ENCODE results near the gene CNGB1.
"Not testable (repeated sequence)": the region's sequence is repeated elsewhere in the genome, so short reads cannot be mapped to it uniquely, and the experiment has no call there.

Gene CNGB1

DNA sequence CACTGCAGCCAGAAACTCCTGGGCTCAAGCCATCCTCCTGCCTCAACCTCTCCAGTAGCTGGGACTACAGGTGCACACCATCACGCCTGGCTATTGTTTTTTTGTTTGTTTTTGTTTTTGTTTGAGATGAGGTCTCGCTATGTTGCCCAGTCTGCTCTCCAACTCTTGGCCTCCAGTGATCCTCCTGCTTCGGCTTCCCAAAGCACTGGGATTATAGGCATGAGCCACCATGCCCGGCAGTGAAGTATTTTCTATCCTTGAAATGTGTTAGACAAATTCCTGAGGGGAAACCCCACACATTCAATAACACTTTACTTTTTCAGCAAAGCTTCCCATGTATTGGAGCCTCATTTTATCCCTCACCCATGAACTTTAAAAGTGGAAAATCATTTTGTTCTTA is 87.4 kb downstream of the CNGB1 start:
- no peak for DNase-seq

DNA sequence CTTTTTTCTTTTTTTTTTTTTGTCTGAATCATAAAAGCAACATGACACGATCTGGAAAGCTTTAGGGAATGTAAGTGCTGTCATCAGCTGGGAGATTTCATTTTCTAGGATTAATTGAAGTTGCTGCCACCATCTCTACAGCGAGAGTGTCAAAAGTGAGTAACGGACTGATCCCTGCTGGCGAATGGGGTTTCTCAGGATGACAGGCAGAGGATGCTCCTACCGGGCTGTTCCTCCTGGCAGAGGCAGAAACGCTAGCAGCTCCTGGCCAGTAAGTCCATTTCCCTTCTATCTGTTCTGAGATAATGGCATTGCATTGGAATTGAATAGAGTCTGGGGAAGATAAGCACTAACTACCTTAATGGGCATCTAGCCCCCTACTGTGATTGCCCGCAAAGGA is 88.1 kb downstream of the CNGB1 start:
- no peak for DNase-seq

DNA sequence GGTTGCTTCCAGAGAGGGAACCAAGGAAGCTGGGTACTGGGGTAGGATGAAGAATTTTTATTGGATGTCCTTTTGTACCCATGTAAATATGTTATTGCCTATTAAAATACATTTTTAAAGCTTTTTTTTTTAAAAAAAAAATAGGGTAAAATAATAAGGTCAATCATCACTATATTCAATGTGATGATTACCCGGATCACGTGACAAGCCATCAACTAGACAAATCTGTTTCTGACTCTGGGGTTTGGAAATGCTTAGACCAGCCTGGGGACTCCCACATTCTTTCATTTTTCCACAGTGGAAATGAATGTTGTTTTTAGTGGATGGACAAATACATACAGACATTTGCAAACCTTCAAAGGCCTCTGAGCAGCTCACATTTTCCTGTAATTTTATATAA is 88.7 kb downstream of the CNGB1 start:
- DNase-seq, result no peak

DNA sequence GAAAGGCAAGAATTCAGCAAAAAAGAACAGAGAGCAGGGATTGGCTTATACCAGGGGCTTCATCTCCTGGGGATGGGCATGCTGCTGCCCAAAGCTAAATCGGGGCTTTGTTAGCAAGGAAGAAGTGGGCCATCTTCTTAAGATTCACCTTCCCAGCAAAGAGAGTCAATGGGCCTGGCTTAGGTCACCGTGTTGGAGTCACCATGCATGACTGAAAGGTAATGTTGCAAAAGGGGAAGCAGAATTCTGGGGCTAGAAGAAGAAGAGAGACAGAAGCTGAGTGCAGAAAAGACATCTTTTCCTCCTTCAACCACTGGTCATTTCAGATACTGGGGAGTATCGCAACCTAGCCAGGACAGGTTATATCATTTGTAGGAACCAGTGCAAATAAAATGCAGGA is 92.3 kb downstream of the CNGB1 start:
- DNase-seq, result no peak

DNA sequence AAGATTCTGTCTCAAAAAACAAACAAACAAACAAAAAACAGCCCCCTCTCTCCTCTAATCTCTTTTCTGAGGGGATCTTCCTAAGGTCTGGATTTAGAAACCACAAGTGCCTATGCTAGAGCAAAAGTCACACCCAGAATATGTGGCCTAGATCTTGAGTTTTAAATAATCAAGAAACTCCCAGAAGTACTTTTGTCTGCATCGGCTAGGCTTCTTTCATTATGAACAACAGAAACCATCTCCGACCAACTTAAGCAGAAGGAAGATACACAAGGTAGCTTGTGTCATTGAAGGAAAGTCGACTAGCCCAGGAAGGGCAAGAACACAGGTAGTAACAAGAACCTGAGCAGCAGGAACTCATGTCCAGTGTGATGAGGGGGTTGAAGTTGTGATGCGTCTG is 94.7 kb downstream of the CNGB1 start:
- no peak for DNase-seq

DNA sequence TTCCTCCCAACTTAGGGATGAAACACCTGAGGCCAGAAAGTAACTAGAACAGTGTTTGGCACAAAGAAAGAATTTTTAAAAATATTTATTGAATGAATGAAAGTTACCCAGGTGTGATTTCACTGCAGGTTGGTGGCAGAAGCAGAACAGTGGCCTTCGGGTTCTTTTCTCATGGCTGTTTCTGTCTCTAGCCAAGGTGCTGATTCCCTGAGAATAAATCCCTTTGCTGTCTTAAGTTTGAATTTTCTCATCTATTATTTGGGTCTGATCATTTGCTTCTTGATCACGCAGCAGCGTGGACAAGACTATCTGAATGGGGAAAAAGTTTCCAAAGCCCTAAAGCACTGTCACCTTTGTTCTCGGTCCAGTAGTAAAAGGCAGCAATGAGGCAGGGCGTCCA is 95.6 kb downstream of the CNGB1 start:
- no peak for DNase-seq

DNA sequence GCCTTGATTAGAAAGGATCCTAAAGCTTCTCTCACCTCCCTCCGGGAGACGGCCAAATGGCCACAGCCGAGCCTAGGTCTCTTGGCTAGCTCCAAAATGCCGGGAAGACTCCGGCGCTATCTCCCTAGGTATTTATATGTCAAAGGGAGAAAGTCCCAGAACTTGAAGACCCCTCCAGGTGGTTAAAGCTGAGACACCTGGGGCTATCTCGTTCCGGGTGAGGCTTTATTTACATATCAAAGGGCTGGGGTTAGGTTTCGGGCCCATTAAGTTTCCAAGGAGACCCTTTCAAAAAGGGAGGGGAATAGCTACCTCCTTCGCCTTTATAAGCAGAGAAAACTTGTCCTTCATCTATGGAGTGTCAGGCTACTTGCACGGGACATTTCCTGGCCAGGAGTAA is 97.7 kb downstream of the CNGB1 start:
- DNase-seq, result no peak

DNA sequence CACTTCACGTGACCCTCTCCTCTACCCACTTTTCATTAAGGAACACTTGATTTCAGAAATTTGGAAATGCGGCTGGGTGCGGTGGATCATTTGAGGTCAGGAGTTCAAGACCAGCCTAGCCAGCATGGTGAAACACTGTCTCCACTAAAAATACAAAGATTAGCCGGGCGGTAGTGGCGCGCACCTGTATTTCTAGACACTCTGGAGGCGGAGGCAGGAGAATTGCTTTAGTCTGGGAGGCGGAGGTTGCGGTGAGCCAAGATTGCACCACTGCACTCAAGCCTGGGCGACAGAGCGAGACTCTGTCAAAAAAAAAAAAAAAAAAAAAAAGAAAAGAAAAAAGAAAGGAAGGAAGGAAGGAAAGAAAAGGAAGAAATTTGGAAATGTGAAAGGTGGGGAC is 98.2 kb downstream of the CNGB1 start:
- DNase-seq, result not testable (repeated sequence)

DNA sequence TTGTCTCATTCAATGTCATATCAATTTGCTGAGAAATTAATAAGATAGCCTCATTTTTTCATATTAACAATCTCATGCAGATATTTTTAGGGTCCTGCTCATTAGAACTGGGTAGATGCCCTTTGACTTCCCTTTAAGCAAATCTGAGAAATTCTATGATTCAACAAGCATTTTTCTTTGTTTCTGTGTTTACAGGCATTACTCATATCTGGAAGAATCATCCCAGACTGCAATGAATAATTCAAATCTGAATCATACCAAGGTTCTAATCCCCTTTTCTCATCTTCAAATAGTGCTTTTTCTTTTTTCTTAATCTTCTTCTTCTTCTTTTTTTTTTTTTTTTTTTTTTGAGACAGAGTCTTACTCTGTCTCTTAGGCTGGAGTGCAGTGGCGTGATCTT is 99.5 kb downstream of the CNGB1 start:
- DNase-seq, result no peak

DNA sequence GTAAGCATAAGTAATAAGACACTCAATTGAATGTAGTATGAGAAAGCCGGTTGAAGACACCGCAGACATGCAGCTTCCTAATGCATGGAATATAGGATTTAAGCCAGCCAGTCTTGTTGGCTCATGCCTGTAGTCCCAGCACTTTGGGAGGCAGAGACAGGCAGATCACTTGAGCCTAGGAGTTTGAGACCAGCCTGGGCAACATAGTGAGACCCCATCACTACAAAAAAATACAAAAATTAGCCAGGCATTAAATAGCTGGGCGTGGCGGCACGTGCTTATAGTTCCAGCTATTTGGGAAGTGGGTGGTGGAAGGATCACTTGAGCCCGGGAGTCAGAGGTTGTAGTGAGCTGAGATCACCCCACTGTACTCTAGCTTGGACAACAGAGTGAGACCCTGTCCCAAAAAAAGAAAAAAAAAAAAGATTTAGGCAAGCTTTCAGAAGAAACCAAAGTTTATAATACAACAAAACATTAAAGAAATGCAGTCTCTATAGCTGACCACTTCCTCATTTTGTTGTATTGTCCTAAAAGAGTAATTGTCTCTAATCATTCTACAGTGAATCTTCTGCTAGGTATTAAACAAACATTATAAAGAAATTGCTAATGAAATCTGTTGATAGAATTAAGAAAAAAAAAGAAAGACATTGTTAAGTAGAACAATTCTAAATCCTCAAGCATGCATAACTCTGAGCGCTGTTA is 100.0 kb downstream of the CNGB1 start:
- no peak for DNase-seq

DNA sequence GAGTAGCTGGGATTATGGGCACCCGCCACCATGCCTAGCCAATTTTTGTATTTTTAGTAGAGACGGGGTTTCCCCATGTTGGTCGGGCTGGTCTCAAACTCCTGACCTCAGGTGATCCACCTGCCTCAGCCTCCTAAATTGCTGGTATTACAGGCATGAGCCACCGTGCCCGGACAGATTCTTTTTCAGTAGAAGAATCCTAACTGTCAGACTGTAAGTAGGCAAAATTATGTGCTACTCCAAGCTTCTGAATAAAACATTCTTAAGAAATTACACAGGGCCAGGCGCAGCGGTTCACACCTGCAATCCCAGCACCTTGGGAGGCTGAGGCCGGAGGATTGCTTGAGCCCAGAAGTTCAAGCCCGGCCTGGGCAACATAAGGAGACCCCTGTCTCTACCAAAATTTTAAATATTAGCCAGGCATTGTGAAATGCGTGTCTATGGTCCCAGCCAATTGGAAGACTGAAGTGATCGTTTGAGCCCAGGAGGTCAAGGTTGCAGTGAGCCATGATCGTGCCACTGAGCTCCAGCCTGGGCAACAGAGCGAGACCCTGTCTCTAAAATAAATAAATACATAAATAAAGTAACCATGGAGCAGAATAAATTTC is 101.9 kb downstream of the CNGB1 start:
- DNase-seq, result no peak

DNA sequence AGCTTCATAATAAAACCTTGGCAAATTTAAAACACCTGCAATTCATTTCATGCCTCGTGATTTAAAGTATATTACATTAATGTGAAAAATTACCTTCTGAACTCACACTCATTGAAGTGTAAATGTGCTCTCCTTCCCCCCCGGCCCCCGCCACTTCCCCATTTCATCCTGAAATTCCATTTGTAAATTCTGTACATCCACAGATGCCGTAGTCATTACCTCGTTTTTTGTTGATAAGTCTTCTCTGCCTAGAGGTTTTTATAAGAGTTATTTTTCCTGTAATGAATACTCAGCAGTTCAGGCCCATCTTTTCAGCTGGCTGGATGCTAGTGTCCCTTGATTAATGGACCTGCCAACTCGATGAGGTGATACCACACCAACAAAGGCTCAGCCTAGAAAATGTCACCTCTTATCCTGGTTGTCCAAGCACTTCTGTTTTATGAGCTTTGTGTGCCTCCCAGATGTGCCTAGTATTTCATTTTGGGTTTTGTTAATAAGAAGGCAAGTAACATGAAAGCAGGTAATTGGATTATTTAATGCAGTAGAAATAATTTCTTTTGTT is 103.8 kb downstream of the CNGB1 start:
- no peak for DNase-seq

DNA sequence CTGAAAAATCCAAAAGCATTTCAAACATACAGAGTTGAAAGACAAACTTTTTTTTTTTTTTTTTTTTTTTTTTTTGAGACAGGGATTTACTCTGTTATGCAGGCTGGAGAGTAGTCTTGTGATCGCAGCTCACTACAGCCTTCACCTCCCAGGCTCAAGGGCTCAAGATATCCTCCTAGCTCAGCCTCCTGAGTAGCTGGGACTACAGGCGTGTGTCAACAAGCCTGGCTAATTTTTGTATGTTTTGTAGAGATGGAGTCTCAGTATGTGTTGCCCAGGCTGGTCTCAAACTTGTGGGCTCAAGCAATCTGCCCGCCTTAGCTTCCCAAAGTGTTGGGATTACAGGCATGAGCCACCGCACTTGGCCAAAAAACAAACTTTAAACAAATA is 104.4 kb downstream of the CNGB1 start:
- no peak for DNase-seq

DNA sequence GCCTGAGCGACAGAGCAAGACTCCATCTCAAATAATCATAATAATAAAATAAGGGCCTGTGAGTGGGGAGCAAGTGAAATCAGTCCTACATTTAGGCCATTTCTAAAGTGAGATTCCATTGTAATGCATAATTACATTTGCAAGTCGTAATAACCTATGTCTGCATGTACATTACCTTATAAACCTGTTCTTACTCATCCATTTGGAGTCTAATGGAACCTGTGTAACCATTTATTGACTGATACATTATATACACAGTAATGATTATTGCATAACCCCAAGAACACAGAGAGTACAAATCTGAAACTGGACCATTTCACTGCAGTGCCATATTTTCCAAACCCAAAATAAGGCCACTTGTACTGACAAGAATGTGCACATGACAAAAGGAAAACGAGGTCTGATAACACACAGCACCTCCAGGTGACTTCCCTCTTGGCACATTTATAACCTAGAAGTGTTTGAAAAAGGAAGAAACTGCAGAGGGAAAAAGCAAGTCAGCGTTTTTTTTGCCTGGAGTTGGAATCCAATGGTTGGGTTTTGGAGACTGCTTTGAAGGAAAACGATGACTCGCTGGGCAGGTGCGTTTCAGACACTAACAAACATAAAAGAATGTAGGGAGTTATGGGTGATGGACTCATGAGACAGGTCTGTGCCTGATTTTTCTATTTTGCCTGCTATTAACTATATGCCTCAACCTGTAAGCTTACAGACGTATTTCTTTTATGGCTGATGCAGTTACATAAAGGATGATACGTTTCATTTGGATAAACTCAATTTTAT is 105.0 kb downstream of the CNGB1 start:
- no peak for DNase-seq

DNA sequence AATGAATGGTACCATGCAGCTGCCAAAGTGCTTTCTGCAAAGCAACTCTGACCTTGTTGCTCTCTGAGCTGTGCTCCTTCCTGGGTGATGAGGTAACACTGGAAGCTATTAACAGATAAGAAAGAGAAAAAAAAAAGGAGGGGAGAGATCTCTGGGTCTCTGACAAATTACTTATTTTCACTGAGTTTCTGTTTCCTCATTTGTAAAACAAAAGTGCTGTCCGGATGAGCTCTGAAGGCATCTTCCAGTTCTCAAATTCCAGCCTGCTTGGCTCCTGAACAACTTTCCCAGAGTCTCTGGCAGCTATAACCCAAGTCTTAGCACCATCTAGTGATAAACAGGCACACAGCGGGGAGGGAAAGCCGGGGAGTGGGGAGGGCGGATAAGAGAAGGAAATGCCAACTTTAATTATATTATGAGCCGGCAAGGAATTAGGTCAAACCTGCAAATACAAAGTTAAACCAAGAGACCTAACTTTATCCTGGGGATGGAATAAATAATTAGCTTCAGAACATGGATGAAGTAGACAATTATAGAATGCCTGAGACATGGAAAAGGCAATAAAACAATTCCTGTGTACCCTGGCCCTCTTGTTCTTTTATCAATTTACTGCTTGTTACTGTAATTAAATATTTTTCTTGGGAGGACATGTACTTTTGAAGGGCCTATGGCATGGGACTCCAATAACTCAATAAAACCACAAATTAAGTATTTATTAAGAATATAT is 107.3 kb downstream of the CNGB1 start:
- no peak for DNase-seq

DNA sequence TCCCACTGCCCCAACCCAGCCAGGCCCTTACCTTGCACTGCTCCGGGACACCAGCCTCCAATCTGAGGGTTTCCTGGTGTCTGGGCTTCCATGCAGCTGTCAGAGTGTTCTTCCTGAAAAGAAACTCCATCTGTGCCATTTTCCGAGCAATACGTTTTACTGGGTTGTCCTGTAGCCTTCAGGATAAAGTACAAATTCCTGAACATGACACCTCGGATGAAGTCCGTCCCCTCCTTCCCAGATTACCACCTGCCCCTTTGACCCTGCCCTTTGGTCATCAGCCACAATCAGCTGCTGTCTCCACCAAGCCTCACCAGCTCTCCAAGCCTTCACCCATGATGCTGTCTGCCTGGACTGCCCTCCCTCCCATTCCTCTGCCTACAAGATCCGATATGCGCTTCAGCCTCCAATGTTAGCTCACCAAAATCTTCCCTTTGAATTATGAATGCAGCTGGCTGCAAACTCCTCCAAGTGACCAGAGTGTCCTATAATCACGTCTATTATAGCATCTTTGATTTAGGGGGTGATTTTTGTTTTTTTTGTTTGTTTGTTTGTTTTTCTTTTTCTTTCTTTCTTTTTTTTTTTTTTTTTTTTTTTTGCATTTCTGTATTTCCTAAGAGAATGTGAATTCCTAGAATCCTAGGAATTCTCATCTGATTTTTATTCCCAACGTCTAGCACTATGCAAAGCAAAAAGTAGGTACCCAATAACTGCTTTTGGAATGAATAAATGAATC is 108.1 kb downstream of the CNGB1 start:
- DNase-seq, result no peak

DNA sequence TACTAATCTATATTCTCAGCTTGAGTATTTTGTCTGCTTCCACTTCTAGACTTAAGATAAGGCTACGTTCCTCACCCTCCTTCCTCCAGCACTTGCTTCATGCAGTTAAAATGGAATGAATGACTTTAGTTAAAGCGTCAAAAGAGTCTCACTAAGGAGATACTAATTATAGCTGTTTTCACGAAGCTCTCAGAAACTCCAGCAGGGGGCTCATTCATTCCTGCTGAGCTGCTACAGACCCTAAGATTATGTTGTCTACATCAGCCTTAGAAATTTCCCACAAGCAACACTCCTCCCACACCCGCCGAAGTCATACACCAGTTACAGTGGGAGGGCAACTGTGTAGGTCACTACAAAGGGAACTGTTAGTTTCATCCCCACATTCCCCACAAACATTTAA is 111.6 kb downstream of the CNGB1 start:
- DNase-seq, result no peak

DNA sequence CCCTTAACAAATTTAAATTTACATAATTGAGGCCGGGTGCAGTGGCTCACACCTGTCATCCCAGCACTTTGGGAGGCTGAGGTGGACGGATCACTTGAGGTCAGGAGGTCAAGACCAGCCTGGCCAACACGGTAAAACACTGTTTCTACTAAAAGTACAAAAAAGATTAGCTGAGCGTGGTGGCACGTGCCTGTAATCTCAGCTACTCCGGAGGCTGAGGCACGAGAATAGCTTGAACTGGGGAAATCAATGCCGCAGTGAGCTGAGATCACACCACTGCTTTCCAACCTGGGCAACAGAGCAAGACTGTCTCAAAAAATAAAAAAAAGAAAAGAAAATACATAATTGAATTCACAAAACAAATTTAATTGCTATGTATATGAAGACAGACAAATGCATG is 112.3 kb downstream of the CNGB1 start:
- no peak for DNase-seq

DNA sequence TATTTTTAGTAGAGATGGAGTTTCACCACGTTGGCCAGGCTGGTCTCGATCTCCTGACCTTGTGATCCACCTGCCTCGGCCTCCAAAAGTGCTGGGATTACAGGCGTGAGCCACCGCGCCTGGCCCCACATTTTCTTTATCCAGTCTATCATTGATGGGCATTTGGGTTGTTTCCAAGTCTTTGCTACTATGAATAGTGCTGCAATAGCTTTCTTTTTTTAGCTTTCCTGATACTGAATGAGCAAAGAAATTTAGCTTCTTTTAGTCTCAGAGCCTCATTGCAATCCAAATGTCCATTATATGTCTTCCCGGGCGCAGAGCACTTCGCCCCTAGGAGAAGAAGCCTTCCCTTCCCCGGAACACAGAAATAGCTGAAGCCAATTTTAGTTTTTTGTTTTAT is 112.9 kb downstream of the CNGB1 start:
- not testable (repeated sequence) for DNase-seq

DNA sequence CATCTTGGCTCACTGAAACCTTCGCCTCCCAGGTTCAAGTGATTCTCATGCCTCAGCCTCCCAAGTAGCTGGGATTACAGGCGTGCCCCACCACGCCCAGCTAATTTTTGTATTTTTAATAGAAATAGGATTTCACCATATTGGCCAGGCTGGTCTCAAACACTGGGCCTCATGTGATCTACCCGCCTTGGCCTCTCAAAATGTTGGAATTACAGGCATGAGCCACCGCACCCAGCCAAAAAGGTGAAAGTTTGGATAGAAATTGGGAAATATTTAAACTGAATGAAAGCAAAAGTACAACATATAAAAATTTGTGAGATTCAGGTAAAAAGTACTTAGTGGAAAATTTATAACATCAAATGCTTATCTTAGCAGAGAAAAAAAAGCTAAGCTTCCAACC is 115.7 kb downstream of the CNGB1 start:
- DNase-seq, result no peak

DNA sequence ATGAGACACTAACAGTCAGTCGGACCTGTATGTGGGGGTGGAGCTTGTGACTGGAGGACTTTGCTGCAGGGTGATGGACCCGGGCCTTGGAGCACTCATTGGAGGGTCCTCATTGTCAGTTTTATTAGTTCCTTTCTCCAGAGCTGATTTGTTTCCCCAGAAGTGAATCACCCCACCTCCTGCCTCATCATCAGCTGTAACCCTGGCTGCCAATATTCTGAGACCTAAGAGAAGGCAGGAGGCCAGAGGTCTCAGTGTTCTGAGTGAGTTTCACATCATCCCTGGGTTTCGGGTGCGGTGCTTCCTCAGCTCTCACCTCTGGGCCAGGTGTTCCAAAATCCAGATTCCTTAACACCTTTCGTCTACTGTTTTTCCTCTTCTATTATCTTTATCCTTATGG is 118.7 kb downstream of the CNGB1 start:
- no peak for DNase-seq

DNA sequence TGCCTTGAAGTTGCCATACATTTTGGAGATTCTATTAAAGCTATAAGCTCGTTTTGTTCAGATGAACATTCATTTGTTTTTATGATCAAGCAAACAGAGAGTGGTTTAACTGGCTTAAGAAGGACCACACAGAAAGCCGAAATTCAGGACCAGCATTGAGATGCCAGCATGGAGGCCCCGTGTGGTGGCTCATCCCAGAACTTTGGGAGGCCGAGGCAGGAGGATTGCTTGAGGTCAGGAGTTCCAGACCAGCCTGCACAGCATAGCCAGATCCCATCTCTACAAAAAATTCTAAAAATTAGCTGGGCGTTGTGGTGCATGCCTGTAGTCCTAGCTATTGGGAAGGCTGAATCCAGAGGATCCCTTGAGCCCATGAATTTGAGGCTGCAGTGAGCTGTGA is 122.7 kb downstream of the CNGB1 start:
- no peak for DNase-seq

DNA sequence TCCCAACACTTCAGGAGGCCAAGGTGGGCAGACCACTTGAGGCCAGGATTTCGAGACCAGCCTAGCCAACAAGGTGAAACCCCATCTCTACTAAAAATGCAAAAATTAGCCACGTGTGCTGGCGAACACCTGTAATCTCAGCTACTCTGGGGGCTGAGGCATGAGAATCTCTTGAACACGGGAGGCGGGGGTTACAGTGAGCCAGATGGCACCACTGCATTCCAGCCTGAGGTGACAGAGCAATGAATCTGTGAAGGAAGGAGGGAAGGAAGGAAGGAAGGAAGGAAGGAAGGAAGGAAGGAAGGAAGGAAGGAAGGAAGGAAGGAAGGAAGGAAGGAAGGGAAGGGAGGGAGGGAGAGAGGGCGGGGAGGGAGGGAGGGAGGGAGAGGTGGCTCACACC is 124.0 kb downstream of the CNGB1 start:
- not testable (repeated sequence) for DNase-seq
